HL-60 (cell line): ENCODE results near the gene SUN1.

Experiments
- DNase-seq, 2 experiments: peaks; one replicate each; pipeline ENCODE4 v3.0.0-alpha.2; 2010 to 2020; ENCODE audit warnings: low read depth in 1 of 2, low spot score in 1 of 2
- H3K27ac ChIP-seq: fragments of 250-450 bp; sonication (Bioruptor Pico); replicated peaks from 2 replicates; pipeline ENCODE4 v1.5.1; 2020; ENCODE audit warnings: mild to moderate bottlenecking, moderate library complexity
- H3K27me3 ChIP-seq: fragments of 250-450 bp; sonication (Bioruptor Pico); 2 replicates; pipeline ENCODE4 v1.5.1; 2021; ENCODE audit warnings: mild to moderate bottlenecking, moderate library complexity; ENCODE audit not compliant: insufficient read depth, poor library complexity, severe bottlenecking
- H3K4me3 ChIP-seq: replicated peaks from 2 replicates; pipeline ENCODE4 v1.5.1; 2011; ENCODE audit warnings: mild to moderate bottlenecking, control low read depth, low read length; ENCODE audit not compliant: insufficient read depth
- CTCF ChIP-seq: IDR thresholded peaks from one replicate; pipeline ENCODE4 v1.5.1; 2011; ENCODE audit warnings: low read length, control low read depth, inconsistent platforms; ENCODE audit not compliant: insufficient read depth
- GABPA ChIP-seq: IDR thresholded peaks from 2 replicates; pipeline ENCODE4 v1.6.1; 2012; ENCODE audit warnings: low read depth
- POLR2AphosphoS5 ChIP-seq: IDR thresholded peaks from 2 replicates; pipeline ENCODE4 v1.6.1; 2012; ENCODE audit warnings: low read depth
- SPI1 ChIP-seq: IDR thresholded peaks from 2 replicates; pipeline ENCODE4 v1.6.1; 2012; ENCODE audit warnings: low read depth, mild to moderate bottlenecking, borderline replicate concordance
- TF ChIP-seq, protein P1 (sequence below): IDR thresholded peaks from 2 replicates; pipeline ENCODE4 v1.6.1; 2012; ENCODE audit warnings: low read depth; ENCODE audit not compliant: insufficient replicate concordance

SUN1 gene

DNA sequence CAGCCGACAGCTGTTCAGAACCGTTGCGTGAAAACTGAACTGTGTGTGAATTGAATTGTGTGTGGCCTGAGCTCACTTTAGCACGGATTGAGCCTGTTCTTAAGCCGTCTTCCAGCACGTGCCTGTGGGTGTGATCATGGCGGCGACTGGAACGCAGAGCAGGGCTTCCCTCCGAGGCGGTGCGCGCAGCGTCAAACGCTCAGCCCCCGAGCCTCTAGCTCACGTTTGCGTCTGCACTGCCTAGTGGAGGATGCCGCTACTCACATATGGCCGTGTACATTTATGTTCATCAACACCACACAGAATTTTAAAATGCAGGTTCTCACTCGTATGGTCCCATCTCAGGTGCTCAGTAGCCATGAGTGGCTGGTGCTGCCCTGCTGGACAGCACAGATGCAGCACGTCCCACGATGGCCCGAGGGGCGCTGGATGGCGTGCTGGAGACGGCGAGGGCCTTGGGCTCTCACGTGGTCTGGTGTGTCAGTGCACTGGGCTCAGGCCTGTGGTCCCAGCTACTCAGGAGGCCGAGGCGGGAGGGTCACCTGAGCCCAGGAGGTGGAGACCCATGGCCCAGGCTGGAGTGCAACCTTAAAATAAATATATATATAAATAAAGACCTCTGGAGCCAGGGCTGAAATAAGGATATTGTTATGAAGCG, 22.0 kb downstream of the SUN1 start:
- TF ChIP-seq GABPA: no peak
- no peak for TF ChIP-seq POLR2AphosphoS5
- TF ChIP-seq CTCF: no peak
- no peak for TF ChIP-seq SPI1
- TF ChIP-seq, protein P1, sequence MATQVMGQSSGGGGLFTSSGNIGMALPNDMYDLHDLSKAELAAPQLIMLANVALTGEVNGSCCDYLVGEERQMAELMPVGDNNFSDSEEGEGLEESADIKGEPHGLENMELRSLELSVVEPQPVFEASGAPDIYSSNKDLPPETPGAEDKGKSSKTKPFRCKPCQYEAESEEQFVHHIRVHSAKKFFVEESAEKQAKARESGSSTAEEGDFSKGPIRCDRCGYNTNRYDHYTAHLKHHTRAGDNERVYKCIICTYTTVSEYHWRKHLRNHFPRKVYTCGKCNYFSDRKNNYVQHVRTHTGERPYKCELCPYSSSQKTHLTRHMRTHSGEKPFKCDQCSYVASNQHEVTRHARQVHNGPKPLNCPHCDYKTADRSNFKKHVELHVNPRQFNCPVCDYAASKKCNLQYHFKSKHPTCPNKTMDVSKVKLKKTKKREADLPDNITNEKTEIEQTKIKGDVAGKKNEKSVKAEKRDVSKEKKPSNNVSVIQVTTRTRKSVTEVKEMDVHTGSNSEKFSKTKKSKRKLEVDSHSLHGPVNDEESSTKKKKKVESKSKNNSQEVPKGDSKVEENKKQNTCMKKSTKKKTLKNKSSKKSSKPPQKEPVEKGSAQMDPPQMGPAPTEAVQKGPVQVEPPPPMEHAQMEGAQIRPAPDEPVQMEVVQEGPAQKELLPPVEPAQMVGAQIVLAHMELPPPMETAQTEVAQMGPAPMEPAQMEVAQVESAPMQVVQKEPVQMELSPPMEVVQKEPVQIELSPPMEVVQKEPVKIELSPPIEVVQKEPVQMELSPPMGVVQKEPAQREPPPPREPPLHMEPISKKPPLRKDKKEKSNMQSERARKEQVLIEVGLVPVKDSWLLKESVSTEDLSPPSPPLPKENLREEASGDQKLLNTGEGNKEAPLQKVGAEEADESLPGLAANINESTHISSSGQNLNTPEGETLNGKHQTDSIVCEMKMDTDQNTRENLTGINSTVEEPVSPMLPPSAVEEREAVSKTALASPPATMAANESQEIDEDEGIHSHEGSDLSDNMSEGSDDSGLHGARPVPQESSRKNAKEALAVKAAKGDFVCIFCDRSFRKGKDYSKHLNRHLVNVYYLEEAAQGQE: no peak
- DNase-seq: no peak
- no peak overlapping the region for H3K27ac ChIP-seq
- no peak overlapping the region for H3K4me3 ChIP-seq
- H3K27me3 ChIP-seq: no peaks in the 10 kb centered on the region

GRCh38 chr7:855686-856369, 23.6 kb downstream of the SUN1 start:
- TF ChIP-seq, protein P1: no peak
- no peak for TF ChIP-seq SPI1
- TF ChIP-seq CTCF: no peak
- TF ChIP-seq POLR2AphosphoS5: no peak
- TF ChIP-seq GABPA: no peak
- Histone ChIP-seq H3K27me3 (no peaks in the 10 kb centered on the region), H3K4me3 (no peak overlapping the region), H3K27ac (no peak overlapping the region)
- DNase-seq: no peak

- Histone ChIP-seq H3K27ac (no peak overlapping the region), H3K27me3 (no peaks in the 10 kb centered on the region), H3K4me3 (no peak overlapping the region)
- TF ChIP-seq CTCF: no peak
- TF ChIP-seq SPI1: no peak
- no peak for TF ChIP-seq GABPA
- no peak for TF ChIP-seq POLR2AphosphoS5
- TF ChIP-seq, protein P1: no peak
- DNase-seq: no peak
These were observed 24.3 kb downstream of the SUN1 start for GRCh38 chr7:856444-857095.
